OCI-M1 (cell line): ENCODE data around the gene SUGCT.

Experiments used
- DNase-seq: peaks from one replicate; lab custom pipeline; 2025; lab: John Stamatoyannopoulos, UW

The SUGCT gene

DNA sequence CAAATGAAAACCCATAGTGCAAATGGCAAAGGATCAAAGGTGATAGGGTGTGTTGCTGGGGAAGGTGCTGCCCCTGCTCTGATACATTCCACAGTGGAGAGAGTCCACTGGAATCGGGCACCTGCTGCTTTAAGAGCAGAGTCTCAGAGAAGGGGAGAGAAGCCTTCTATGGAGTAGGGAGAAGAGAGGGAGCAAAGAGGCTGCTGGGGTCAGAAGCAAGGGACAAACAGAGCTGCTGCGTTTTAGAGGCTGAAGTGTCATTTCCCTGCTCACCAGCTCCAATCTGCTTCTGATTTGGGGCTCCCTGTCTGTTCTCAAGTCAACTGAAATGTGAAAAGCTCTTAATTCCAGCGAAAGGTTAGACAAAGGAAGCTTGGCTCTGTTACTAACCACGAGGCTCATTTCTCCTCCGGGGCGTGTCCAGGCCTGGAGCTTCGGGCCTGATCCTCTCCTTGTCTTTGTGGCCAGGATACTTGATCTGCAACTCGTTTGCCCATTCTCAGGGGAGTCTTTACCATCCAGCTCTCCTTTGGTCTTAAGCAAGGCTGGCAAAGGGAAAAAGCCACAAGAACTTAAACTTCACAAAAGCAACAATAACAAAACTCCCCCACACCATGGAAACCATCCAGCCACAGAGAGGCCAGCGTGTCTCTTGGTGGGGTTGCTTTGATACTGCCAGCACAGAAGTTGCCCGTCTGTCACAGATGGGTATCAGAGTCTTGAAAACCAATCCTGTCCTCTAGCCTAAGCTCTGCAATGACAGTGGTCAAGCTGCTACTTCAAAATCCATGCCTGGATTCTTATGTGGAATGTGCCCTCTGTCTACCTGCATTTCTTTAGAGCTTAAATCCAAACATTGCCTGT, 692.6 kb downstream of the SUGCT start:
- DNase-seq, result peak; percentile 1

DNA sequence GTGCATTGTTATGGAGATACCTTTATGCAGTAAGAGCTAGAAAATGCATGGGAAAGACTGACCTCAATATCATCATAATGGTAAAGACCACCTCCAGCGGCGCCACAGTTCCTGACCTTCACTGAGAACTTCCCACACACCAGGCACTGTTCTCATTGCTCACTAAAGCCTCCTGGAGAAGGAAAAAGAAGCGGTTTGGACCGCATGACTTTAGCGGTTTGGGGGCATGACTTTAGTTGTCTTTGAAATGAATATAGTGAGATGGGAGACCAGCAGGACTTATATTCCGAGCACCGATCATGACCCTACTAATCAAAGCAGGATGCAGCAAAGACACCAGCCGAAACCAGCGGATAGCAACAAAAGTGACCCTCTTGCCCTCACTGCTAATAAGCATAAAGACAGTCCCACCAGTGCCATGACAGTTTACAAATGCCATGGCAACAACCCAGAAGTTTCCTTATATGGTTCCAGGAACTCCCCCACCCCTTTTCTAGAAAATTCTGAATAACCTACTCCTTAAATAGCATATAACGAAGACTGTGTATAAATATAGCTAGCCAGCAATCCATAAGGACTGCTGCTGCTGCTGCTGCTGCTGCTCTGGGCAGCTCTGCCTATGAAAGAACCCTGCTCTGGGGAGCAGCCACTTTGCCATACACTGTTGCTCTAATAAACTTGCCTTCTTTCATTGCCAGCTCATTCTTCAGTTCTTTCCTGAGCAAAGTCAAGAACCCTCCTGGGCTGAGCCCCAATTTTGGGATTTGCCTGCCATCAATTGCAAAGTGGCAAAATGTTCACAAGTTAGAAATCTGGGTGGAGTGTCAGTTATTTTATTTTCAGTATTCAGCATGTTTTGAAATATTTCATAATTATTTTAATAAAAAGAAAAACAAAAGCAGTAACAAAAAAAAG, 694.1 kb downstream of the SUGCT start:
- peak; percentile 14 for DNase-seq

DNA sequence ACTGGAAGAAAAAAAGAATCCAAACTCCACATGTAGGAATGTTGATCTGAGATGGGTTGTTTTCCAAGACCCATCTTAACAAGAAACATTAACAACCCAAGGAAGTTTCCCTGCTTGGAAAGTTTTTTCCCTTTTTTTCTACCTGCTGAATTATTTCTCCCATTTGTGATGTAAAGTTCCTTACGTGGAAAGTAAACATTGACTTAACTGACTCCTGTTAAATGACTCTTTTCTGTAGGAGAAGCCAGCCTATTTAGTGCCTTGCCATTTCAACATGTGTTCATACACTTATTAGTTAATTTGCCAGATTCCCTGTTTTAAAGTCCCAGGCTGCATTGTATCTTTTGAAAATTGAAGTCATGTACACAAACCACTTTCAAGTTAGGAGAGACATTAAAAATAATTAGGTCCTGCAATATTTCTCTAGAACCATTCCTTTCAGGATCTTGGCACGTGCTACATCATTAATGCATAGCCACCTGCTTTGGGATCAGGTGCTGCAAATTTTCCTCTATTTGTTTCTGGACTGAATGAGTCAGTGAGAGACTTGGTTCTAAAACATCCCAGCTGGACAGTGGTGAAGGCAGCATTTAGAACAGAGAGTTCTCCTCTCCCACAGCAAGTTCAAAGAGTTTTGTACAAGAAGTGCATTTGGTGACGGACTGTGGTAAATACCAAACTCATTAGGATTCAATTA, 698.5 kb downstream of the SUGCT start:
- DNase-seq, result no peak

DNA sequence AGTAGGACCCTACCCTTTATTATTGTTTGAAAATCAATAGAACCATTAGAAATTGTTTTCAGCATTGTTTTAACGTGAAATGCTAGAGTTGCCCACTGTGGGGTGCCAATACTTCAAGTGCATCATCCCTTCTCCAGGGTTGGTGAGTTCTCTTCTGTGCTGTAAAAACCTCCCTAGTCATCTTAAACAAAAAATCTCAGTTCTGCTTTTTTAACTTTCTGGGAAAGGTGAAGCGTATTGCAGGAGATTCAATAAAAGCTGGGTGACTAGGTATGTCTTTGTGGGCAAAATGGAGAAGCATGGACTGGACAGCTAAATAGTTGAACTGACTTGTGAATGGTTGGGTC, 699.1 kb downstream of the SUGCT start:
- DNase-seq, result no peak

DNA sequence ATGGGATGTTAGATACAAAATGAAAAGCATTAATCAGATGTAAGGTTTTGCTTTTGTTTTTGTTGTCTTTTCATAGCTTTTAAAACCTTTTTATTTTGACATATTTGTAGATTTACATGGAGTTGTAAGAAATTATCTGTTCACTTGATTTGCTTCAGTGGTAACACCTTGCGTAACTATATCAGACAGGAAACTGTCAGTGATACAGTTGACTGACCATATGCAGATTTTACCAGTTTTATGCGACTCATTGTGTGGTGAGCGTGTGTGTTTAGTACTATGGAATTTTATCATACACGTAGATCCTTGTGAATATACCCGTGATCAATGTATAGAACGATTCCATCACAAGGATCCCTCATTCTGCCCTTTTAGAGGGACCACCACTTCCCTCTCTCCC, 701.4 kb downstream of the SUGCT start:
- DNase-seq, result no peak

DNA sequence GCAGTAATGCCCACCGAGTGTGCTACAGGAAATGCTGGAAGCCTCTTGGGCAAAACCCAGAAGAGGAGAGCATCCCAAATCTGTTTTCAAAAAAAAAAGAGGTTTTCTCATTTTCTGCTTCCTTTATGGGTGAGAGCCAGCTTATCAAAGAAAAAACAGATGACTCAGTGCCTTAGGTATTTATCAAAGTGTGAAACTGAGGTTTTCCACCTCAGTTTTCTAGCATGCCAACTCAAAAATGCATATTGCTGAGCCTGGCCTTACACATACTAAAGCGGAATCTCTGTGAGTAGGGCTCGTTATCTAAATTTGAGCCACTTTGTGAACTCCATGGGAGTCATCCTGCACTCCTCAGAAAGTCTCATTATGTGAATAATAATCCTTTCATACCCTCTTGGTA, 705.1 kb downstream of the SUGCT start:
- no peak for DNase-seq

DNA sequence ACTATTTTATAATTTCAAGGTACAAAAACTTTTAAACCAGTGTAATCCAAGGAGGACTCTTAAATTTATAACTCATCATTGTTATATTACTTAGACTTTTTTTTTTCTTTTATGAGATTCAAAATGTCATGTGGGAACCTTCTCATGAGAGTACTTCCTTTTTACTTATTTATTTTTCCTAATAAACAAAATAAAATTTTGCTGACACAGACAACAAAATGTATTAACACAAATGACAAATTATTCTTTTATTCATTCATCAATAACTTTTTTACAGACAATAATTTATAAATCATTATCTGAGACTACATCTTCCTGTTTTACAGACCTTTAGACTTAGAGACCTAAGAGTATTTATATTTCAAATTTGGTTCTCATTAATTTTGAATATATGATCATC, 706.2 kb downstream of the SUGCT start:
- no peak for DNase-seq

DNA sequence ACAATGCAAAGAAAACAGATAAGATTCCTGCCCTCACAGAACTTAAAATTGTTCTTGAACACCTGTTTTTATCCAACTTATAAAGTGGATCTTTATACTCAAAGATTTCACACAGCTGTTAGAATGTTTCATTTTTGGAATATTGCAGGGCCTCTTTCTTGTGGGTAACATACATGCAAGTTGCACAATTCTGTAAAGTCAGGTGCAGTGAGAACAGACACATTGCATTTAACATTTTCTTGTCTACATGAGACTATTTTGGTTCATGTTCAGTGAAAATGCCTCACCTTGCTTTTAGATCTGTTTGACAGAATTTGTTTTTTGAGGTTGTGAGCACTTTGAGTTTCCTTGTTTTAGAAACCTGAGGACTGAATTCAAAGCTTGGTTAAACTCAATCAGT, 707.8 kb downstream of the SUGCT start:
- DNase-seq, result no peak

DNA sequence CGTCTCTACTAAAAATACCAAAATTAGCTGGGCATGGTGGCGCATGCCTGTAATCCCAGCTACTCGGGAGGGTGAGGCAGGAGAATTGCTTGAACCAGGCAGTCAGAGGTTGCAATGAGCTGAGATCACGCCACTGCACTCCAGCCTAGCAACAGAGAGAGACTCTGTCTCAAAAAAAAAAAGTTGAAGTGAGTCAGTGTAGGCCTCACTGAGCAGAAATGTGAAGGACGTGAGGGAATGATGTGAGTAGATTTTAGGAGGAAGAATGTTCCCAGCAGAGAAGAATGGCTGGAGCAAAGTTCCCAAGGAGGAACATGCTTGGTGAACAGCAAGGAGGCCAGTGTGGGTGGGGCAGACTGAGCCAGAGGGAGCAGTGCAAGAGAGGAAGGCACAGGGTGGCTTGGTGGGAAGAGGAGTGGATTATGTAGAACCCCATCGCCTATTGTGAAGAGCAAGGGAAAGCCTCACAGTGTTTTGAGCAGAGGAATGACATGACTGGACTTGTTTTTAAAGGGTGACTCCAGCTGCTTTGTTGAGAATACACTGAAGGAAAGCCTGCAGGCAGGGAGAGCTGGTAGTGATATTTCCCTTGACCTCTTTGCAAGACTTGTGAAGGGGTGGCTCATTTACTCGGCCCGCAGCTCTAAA, 708.7 kb downstream of the SUGCT start:
- no peak for DNase-seq

DNA sequence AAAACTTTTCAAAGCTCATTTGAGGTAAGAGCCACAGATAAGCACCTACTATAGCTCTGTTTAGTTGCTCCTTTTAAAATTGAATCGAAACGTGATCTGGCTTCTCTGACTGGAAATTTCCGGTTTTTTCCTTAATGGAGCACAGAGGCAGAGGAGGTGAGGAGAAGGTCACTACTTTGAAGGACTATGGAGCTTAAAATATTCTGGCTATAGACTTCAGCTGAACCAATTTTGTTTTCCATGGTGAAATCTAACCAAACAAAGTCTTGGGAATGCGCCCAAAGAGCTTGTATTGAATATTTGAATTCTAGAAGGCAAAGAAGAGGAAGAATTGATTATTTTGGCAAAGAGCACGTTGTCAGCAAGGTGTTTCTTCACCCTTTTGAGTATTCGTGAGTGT, 711.1 kb downstream of the SUGCT start:
- DNase-seq, result no peak

DNA sequence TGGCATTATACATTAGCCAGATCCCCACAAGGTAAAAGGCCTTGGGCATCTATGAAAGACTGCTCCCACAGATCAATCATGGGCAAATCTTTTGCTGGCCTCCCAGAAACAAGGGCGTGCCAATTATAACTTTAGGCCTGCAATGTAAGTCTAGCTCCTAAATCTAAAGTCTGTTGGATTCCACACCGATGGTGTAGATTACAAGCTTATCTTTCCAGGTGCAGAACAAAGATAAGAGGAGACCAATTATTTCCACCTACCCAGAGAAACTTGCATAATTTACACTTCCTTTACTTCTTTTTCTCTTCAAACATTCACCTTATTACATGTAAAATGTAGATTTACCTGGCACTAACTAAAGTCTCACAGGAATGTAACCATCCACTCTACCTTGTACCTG, 713.1 kb downstream of the SUGCT start:
- DNase-seq, result peak; percentile 2

DNA sequence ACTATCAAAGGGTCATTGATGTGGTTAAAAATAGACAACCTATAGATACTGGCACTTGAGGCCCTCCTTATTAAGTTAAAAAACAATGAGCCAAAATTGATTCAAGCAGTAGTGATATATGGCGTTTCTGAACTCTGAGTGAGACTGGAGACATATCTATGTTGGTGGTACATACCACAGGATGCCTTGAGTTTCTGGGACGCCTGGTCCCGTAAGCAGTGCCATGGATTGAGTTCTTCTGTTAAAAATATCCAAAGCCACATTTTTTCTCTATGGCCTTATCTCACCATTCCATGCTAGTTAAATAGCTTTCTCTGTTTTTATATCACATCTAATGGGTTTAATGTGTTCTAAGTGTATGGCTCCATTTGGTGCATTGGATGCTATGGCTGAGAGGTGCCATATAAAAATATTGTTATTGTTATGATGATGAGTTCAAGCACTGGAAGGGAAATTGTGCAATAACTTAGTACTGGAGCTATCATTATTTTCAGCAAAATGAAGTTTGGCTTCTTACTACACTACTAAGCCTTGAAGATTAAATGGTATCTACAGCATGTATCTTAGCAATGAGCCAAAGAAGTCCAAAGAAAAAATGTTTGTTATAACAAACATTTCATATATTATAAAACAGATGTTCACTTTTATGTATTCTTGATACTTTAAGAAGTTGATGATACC, 713.9 kb downstream of the SUGCT start:
- no peak for DNase-seq

DNA sequence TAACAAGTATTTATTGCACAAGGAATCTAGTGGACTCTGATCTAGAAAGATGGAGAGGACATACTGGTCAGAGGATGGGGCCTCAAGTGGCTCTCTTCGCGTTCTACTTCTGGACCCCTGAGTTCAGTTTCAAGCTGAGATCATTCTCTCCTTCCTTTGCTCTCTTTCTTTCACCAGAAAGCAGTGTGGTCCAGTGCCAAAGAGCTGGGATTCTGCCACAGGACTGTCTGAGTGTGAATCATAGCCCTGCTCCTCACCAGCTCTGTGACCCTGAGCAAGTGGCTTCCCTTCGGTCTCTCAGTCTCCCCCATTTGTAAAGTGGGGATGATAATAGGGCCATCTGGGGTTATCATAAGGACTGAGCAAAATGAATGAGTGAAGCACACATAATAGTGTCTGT, 715.2 kb downstream of the SUGCT start:
- DNase-seq, result no peak

DNA sequence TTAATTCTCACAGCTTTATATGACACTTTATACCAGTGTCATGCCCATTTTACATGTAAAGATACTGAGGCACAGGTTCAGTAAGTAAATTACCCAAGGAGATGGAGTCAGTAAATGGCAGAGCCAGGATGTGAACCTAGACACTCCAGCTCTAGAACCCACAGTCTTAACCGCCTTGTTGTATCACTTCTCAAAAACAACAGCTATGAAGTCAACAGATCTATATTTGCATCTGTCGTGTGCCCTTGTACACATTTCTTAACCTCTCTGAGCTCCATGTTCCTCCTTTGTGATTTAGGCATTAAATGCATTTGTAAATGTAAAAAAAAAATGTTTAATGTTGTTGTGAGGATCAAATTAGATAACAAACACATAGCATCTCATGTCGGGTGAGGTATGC, 716.2 kb downstream of the SUGCT start:
- DNase-seq, result no peak

DNA sequence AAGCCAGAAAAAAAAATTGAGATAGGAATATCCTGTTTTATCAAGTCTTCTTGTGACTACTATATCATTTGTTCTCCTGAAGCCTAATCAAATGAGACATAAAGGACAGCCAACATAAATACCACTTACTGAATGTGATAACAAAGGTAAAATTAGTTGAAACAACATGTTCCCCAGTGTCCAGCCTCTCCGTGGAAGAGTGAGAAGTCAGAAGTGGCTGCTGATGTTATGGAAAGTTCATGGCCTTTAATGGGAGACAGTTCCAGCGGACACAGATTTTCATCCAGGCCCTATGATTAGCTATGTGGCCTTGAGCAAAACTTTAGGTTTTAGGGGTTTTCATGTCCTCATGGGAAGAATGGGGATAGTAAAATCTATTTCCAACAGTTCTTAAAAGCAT, 724.3 kb downstream of the SUGCT start:
- DNase-seq, result no peak

DNA sequence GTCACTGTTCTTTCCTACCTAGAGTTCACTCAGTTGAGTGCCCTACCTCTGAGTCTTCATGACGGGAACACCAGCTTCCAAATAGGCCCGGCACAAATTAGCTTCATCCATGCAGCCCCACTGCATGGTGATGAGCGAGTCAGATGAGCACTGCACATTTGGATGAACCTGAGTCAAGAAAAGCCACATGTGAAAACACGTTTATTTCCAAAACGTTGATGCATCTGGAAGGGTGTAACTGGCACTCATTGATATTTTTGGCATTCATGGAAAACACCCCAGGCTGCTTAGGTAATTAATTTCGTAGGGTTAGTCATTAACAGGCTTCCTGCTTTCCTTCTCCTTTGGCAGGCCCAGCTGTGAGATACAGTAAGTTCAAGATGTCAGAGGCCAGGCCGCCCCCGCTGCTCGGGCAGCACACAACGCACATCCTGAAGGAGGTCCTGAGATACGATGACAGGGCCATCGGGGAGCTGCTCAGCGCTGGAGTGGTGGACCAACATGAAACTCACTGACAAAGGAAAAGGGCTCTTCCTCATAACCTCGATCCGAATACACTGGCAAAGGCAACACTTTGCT, 725.2 kb downstream of the SUGCT start:
- no peak for DNase-seq

DNA sequence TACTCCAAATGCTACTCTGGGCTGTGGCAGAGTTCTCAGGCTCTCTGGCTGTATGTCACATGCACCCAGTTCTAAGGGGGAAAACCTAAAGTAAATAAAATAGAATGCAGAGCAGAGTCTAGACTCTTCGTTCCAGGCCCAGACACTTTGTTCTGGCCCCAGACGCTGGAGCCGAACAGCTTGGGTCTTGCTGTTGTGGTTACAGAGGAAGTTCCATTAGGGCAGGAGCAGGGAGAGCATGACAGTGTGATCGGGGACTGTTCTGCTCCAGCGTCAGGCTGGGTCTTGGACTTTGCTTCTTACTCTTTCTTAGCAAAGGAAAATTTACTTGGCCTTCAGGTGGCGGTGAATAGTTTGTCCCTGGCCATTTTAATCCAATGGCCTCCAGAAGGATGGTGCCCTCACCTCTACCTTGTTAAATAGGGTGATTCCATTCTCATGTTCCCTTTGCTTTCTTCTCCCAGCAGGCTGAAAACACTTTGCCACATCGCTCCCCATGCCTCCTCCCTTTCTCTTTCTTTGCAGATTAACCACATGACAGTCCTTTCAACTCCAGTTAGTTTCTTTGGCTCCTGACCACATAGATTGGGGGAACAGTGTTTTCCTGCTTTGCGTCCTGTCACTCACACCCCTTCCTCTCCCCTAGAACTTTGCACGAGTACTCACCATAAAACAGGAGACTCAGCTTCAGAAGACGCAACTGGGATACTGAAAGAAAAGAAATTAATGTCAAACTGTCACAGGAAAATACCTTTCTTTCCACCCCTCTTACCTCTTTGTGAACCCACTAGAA, 730.8 kb downstream of the SUGCT start:
- DNase-seq, result no peak

DNA sequence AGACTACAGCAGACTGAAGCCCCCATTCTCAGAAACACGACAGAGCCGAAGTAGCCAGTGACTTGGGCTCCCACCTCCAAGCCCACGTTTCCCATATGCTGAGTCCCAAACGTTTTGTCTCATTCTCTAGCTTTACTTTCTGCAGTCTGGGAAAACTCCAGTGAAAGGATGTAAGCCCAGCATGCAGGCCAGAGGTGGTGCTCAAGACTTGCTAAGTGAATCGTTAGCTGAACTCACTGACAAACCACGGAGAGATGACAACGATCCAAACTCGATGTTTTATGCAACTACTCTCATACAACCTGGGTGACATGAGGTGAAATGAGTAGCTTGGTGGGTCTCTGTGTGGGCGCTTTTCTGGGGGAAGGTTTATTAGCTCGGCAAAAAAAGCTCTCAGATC, 731.8 kb downstream of the SUGCT start:
- no peak for DNase-seq

DNA sequence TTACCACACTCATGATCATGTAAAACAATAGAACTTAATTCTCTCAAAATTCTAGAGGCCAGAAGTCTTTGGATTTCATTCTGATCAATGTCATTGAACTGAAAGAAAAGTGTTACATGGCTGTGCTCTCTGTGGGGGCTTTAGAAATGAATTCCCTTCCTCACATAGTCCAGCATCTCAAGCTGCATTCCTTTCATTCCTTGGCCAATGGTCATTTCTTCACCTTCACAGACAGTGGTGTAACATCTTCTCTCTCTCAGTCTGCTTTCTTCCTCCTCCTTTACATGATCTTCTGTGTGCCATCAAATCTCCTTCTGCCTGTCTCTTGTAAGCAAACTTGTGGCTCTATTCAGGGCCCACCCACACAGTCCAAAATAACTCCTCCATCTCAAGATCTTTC, 735.3 kb downstream of the SUGCT start:
- DNase-seq, result no peak

DNA sequence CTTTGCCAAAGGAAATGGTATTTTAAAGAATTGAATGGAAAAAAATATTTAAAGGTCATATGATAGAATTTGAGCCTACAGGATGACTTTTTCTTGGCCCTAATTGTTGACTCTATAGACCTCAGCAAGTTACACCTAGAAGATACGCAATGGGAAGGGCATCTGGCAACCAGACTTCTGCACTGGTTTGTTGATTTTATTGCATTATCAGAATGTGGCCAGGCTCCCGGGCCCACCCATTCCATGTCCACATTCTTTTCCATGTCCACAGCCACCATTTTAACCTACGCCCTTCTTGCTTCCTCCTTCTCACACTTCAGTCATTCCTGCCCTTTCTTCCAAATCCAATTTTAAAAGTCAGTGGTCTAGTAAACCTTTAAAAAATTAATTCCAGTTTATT, 738.4 kb downstream of the SUGCT start:
- no peak for DNase-seq
